Activated CD8-positive, alpha-beta memory T cell treated with anti-CD3 and anti-CD28 coated beads for 4 hours (primary cell): Measurements from ENCODE around the gene SELENOK.

Experiments used
- DNase-seq, 2 donors: peaks; one replicate each; pipeline ENCODE4 v3.0.0-alpha.2; 2020; ENCODE audit warnings: low read depth in 2 of 2

SELENOK gene

GRCh38 chr3:53884623-53885022 lies 7.0 kb downstream of the SELENOK start:
- no peak for DNase-seq

- no peak for DNase-seq
These were observed 8.7 kb downstream of the SELENOK start for GRCh38 chr3:53883008-53883407.

- peak; percentile 75 to 80 for DNase-seq
These were observed 9.7 kb downstream of the SELENOK start, which contains the start of gene ACTR8 for GRCh38 chr3:53881691-53882593. TSS of gene ACTR8 (minus strand) at chr3:53882152. CDS start at chr3:53882101, 51 bp downstream.

- no peak for DNase-seq
These were observed 11.0 kb downstream of the SELENOK start for GRCh38 chr3:53880396-53881345.

GRCh38 chr3:53865732-53866499 lies 25.7 kb downstream of the SELENOK start:
- DNase-seq, result no peak

- no peak for DNase-seq
These were observed 28.5 kb downstream of the SELENOK start for GRCh38 chr3:53863145-53863544.

- no peak for DNase-seq
These were observed 29.4 kb downstream of the SELENOK start for GRCh38 chr3:53862241-53862640.

GRCh38 chr3:53860196-53860595 lies 31.5 kb downstream of the SELENOK start:
- DNase-seq, result no peak

- DNase-seq, result no peak
These were observed 32.5 kb downstream of the SELENOK start for GRCh38 chr3:53859178-53859577.

- no peak for DNase-seq
These were observed 33.4 kb downstream of the SELENOK start for GRCh38 chr3:53858096-53858741.

GRCh38 chr3:53856964-53857363 lies 34.7 kb downstream of the SELENOK start:
- no peak for DNase-seq

- no peak for DNase-seq
These were observed 40.8 kb downstream of the SELENOK start for GRCh38 chr3:53850895-53851294.

GRCh38 chr3:53849916-53850315 lies 41.7 kb downstream of the SELENOK start:
- no peak for DNase-seq

- no peak for DNase-seq
These were observed 44.9 kb downstream of the SELENOK start for GRCh38 chr3:53846851-53847155.

GRCh38 chr3:53846134-53846850 lies 45.4 kb downstream of the SELENOK start, which contains the start of the genes CHDH and IL17RB:
TSS of gene CHDH (minus strand) at chr3:53846419. CDS start at chr3:53824008, 22,411 bp downstream.
TSS of gene IL17RB (plus strand) at chr3:53846568. CDS start at chr3:53846589, 21 bp downstream.
- no peak for DNase-seq

GRCh38 chr3:53845881-53846133 lies 45.9 kb downstream of the SELENOK start:
- DNase-seq, result no peak

- no peak for DNase-seq
These were observed 46.4 kb downstream of the SELENOK start for GRCh38 chr3:53845103-53845880.

GRCh38 chr3:53844262-53845102 lies 47.2 kb downstream of the SELENOK start:
- DNase-seq, result no peak
